HG03460 (cell line): ENCODE data around the gene IDH3G.
"Not testable (repeated sequence)": the region's sequence is repeated elsewhere in the genome, so short reads cannot be mapped to it uniquely, and the experiment has no call there.

Experiments
- ATAC-seq: cut with Tn5 transposase; IDR thresholded peaks from one replicate; pipeline ENCODE4 v1.9.1; 2021; ENCODE audit not compliant: unreplicated experiment

The IDH3G gene

GRCh38 chrX:153763298-153763932 lies 30.8 kb downstream of the IDH3G start:
- ATAC-seq = no peak

- ATAC-seq = no peak
These were observed 31.5 kb downstream of the IDH3G start for GRCh38 chrX:153762626-153763173.

GRCh38 chrX:153761863-153762262 lies 32.3 kb downstream of the IDH3G start:
- ATAC-seq = no peak

GRCh38 chrX:153755136-153755535 lies 39.0 kb downstream of the IDH3G start:
- no peak for ATAC-seq

GRCh38 chrX:153750127-153750774 lies 43.9 kb downstream of the IDH3G start:
- ATAC-seq = no peak

GRCh38 chrX:153749017-153749416 lies 45.2 kb downstream of the IDH3G start:
- not testable (repeated sequence) for ATAC-seq

- ATAC-seq = not testable (repeated sequence)
These were observed 47.2 kb downstream of the IDH3G start for GRCh38 chrX:153746991-153747390.

- no peak for ATAC-seq
These were observed 47.8 kb downstream of the IDH3G start for GRCh38 chrX:153746359-153746758.

GRCh38 chrX:153745067-153745433 lies 49.1 kb downstream of the IDH3G start:
- not testable (repeated sequence) for ATAC-seq

- ATAC-seq = no peak
These were observed 49.7 kb downstream of the IDH3G start for GRCh38 chrX:153744210-153745066.

- not testable (repeated sequence) for ATAC-seq
These were observed 50.5 kb downstream of the IDH3G start for GRCh38 chrX:153743468-153744209.

- ATAC-seq = not testable (repeated sequence)
These were observed 51.2 kb downstream of the IDH3G start for GRCh38 chrX:153742796-153743467.

GRCh38 chrX:153742111-153742510 lies 52.1 kb downstream of the IDH3G start:
- not testable (repeated sequence) for ATAC-seq

GRCh38 chrX:153741446-153741845 lies 52.7 kb downstream of the IDH3G start:
- no peak for ATAC-seq

- no peak for ATAC-seq
These were observed 53.4 kb downstream of the IDH3G start for GRCh38 chrX:153740631-153741222.

GRCh38 chrX:153739754-153740486 lies 54.3 kb downstream of the IDH3G start:
- ATAC-seq = no peak

- no peak for ATAC-seq
These were observed 56.0 kb downstream of the IDH3G start for GRCh38 chrX:153738056-153738605.

GRCh38 chrX:153736871-153737441 lies 57.2 kb downstream of the IDH3G start:
- ATAC-seq = no peak
